HCT116 (cell line): ENCODE results near the gene TUBB1. TPM values are rescaled to one million over a fixed set of nuclear protein-coding genes. Genes with fewer than 3 reads are reported as not detected.

ENCODE experiments used
- ATAC-seq: fragments of 200-7000 bp; cut with Tn5 transposase; 2 replicates; pipeline ENCODE4 v1.9.1; 2020; ENCODE audit warnings: mild to moderate bottlenecking, moderate library complexity
- BruUV-seq: library from RNA; stranded (reverse); fragments of 400-500 nt; replicated peaks from 2 replicates; lab custom pipeline; 2021; lab: Mats Ljungman, UMichigan
- CTCF ChIA-PET: fragments of 300-600 bp; sonication (Branson Sonifier 250); formaldehyde crosslinking; loops from one replicate; lab custom pipeline; 2021; ENCODE audit warnings: antibody characterized with exemption; lab: Charles Lee
- POLR2A ChIA-PET: fragments of 300-600, 350-600 bp; sonication (Branson Sonifier 250); formaldehyde crosslinking; loops from one replicate; lab custom pipeline; 2021; ENCODE audit warnings: antibody characterized with exemption; lab: Charles Lee
- RAD21 ChIA-PET, 2 experiments: fragments of 300-600 bp; sonication (Branson Sonifier 250); formaldehyde crosslinking; loops; one replicate each; lab custom pipeline; 2023; ENCODE audit warnings: low total read pairs in 2 of 2; ENCODE audit not compliant: uncharacterized antibody in 2 of 2, unreplicated experiment in 2 of 2, low non-redundant PET in 1 of 2; lab: Charles Lee
- DNase-seq: peaks from one replicate; pipeline ENCODE4 v3.0.0-alpha.2; 2010; ENCODE audit warnings: low read depth, low spot score
- H2AFZ ChIP-seq: fragments of 200-600 bp; shearing (Covaris generic), sonication (generic); 2 replicates; pipeline ENCODE4 v1.6.1; 2017; ENCODE audit warnings: low read depth, mixed run types, mixed read lengths, antibody characterized with exemption, low read length; ENCODE audit not compliant: poor library complexity, severe bottlenecking
- H3K27ac ChIP-seq: 2 replicates; pipeline ENCODE4 v1.5.1; 2012; ENCODE audit warnings: low read depth, low read length
- H3K27me3 ChIP-seq: fragments of 200-600 bp; sonication (generic); 2 replicates; pipeline ENCODE4 v1.6.1; 2016; ENCODE audit warnings: mixed run types, low read length, mixed read lengths; ENCODE audit not compliant: insufficient read depth
- H3K36me3 ChIP-seq, 2 experiments: fragments of 200-500 bp in 1 of 2; fragments of 200-600 bp in 1 of 2; sonication (Bioruptor generic) in 1 of 2; sonication (generic) in 1 of 2; 2 replicates each; pipeline versions ENCODE4 v1.5.1 to v1.6.1; 2014 to 2016; ENCODE audit warnings: low read length in 2 of 2, inconsistent platforms in 1 of 2, mixed read lengths in 1 of 2, mixed run types in 1 of 2; ENCODE audit not compliant: insufficient read depth in 2 of 2, control insufficient read depth in 1 of 2
- H3K4me1 ChIP-seq, 2 experiments: fragments of 200-600 bp in 1 of 2; sonication (generic) in 1 of 2; 2 replicates each; pipeline versions ENCODE4 v1.5.1 to v1.6.1; 2012 to 2017; ENCODE audit warnings: low read length in 2 of 2, inconsistent platforms in 1 of 2, mild to moderate bottlenecking in 1 of 2, mixed read lengths in 1 of 2, mixed run types in 1 of 2, moderate library complexity in 1 of 2; ENCODE audit not compliant: insufficient read depth in 2 of 2, control insufficient read depth in 1 of 2
- H3K4me2 ChIP-seq: fragments of 200-600 bp; sonication (generic); 2 replicates; pipeline ENCODE4 v1.6.1; 2017; ENCODE audit warnings: mixed run types, low read length, mixed read lengths
- H3K4me3 ChIP-seq, 2 experiments: fragments of 200-600 bp in 1 of 2; sonication (generic) in 1 of 2; replicated peaks in 1 of 2; 2 replicates each; pipeline ENCODE4 v1.5.1; 2011 to 2016; ENCODE audit warnings: low read length in 2 of 2, control low read depth in 1 of 2, low read depth in 1 of 2, mild to moderate bottlenecking in 1 of 2, mixed read lengths in 1 of 2, mixed run types in 1 of 2
- H3K79me2 ChIP-seq: fragments of 200-600 bp; sonication (generic); 2 replicates; pipeline ENCODE4 v1.6.1; 2017; ENCODE audit warnings: mild to moderate bottlenecking, mixed run types, low read length, moderate library complexity, mixed read lengths; ENCODE audit not compliant: insufficient read depth
- H3K9ac ChIP-seq: fragments of 200-600 bp; sonication (generic); 2 replicates; pipeline ENCODE4 v1.6.1; 2016; ENCODE audit warnings: low read length, mixed read lengths
- H3K9me2 ChIP-seq: fragments of 200-600 bp; sonication (generic), shearing (Covaris generic); 2 replicates; pipeline ENCODE4 v1.6.1; 2017; ENCODE audit warnings: mixed run types, mild to moderate bottlenecking, moderate library complexity; ENCODE audit not compliant: insufficient read depth
- H3K9me3 ChIP-seq, 2 experiments: fragments of 200-500 bp in 1 of 2; fragments of 200-600 bp in 1 of 2; sonication (Bioruptor generic) in 1 of 2; sonication (generic) in 1 of 2; 2 replicates each; pipeline ENCODE4 v1.6.1; 2014 to 2017; ENCODE audit warnings: low read length in 2 of 2, mixed read lengths in 2 of 2, inconsistent platforms in 1 of 2, low read depth in 1 of 2, mild to moderate bottlenecking in 1 of 2, mixed run types in 1 of 2, moderate library complexity in 1 of 2; ENCODE audit not compliant: control insufficient read depth in 1 of 2, insufficient read depth in 1 of 2
- H4K20me1 ChIP-seq: fragments of 200-600 bp; sonication (generic), shearing (Covaris generic); 2 replicates; pipeline ENCODE4 v1.6.1; 2017; ENCODE audit warnings: mixed run types, mild to moderate bottlenecking, moderate library complexity; ENCODE audit not compliant: insufficient read depth
- CEBPB ChIP-seq: IDR thresholded peaks from 2 replicates; pipeline ENCODE4 v1.6.1; 2012; ENCODE audit warnings: low read depth
- EGR1 ChIP-seq: IDR thresholded peaks from 2 replicates; pipeline ENCODE4 v1.6.1; 2012; ENCODE audit warnings: low read depth
- ELF1 ChIP-seq: IDR thresholded peaks from 2 replicates; pipeline ENCODE4 v1.6.1; 2012; ENCODE audit warnings: low read depth, borderline replicate concordance
- EZH2 ChIP-seq: fragments of 200-600 bp; sonication (generic); IDR thresholded peaks from 2 replicates; pipeline ENCODE4 v1.6.1; 2017; ENCODE audit warnings: antibody characterized with exemption, mixed run types
- EZH2phosphoT487 ChIP-seq: fragments of 200-600 bp; IDR thresholded peaks from 2 replicates; pipeline ENCODE4 v1.6.1; 2018; ENCODE audit warnings: antibody characterized with exemption, borderline replicate concordance
- SP1 ChIP-seq: IDR thresholded peaks from 2 replicates; pipeline ENCODE4 v1.6.1; 2012; ENCODE audit warnings: low read depth
- intact Hi-C: fragments of 100-400 bp; cut with micrococcal nuclease; formaldehyde crosslinking; loops from 2 replicates; pipeline ENCODE4 v1.10.0; 2022
- total RNA-seq: library from RNA; stranded (reverse); gene quantifications from one replicate; pipeline ENCODE4 v1.2.1, GENCODE V29; 2021; ENCODE audit not compliant: unreplicated experiment
- TF ChIP-seq, protein P1 (sequence below): IDR thresholded peaks from 2 replicates; pipeline ENCODE4 v1.6.1; 2011; ENCODE audit warnings: mild to moderate bottlenecking, low read length, moderate library complexity; ENCODE audit not compliant: insufficient replicate concordance; ENCODE audit errors: extremely low read depth
- TF ChIP-seq, protein P2 (sequence below): IDR thresholded peaks from 2 replicates; pipeline ENCODE4 v1.6.1; 2012; ENCODE audit warnings: low read depth
- TF ChIP-seq, protein P3 (sequence below): IDR thresholded peaks from 2 replicates; pipeline ENCODE4 v1.6.1; 2012

Gene TUBB1
- total RNA-seq, 1 experiment from 2014 or later = not detected

DNA sequence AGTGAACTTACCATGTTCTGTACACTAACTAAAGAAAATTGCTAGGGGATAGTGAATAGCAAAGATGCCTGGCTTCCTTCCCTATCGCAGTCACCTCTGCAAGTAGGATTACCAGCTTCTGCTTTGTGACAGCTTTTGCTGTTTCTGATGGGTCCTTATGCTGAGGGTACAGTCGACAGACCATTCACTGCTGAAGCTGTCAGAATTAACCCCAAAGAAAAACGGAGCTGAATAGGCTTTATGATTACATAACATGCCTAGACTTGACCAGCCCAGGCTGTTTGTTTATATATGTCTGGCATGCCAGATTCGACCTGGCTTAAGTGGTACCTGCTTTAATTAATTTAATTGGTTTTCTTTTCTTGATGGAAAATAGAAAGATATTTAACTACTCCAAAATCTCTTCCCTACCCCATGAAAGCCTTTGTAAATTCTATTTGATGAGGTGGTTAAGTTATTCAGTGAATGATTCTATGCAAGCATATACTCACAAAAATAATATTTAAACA, 45.0 kb downstream of the TUBB1 start:
- Histone ChIP-seq H3K4me2 (peak overlapping the region; percentile 72), H3K9me3 (no peaks in the 10 kb centered on the region), H3K4me1 (peaks cover 8 to 19% of the 10 kb centered on the region in 2 experiments), H2AFZ (peak overlapping the region; percentile 85), H4K20me1 (no peaks in the 10 kb centered on the region), H3K9me2 (no peaks in the 10 kb centered on the region), H3K9ac (no peak overlapping the region), H3K4me3 (peak overlapping the region; percentile 2 to 41; a peak in 3 of 4 replicates), H3K36me3 (no peaks in the 10 kb centered on the region), H3K27ac (no peak overlapping the region), H3K79me2 (no peaks in the 10 kb centered on the region), H3K27me3 (no peaks in the 10 kb centered on the region)
- no TSS peak for BruUV-seq
- intact Hi-C loops = no loop called here
- no peak for DNase-seq
- ChIA-PET POLR2A (interaction anchor here (0.9 kb wide), 1 partner anchor 32 kb away, joined by 5 read pairs; the partner anchor contains the start of gene ATP5F1E), RAD21 (no interaction called here), CTCF (interaction anchor here (1.2 to 1.4 kb wide), 4 partner anchors 9 to 194 kb away, joined by 3 to 4 read pairs (median 4); partner anchors contain the start of gene ATP5F1E)
- no peak for TF ChIP-seq EGR1
- peak; percentile 35 for ATAC-seq

DNA sequence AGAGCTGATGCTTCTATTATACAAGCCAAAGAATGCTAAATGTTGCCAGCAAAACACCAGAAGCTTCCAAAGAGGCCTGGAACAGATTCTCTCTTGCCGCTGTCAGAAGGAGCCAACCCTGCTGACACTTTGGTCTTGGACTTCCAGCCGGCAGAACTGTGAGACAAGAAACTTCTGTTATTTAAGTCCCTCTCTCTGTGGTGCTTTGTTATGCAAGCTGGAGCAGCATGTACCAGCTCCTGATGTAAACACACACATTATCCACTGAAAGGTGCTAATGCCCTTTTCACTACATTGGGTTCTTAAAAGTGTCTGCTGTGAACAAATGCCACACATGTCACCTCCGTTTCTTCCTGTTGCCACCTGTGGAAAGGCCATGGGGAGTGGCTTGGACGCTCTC, 49.3 kb downstream of the TUBB1 start:
- Histone ChIP-seq H3K27me3 (peaks cover 16% of the 10 kb centered on the region), H3K4me1 (peaks cover 7 to 12% of the 10 kb centered on the region in 2 experiments), H3K9me3 (no peaks in the 10 kb centered on the region), H3K27ac (no peak overlapping the region), H4K20me1 (no peaks in the 10 kb centered on the region), H3K4me2 (no peak overlapping the region), H3K36me3 (no peaks in the 10 kb centered on the region), H2AFZ (no peak overlapping the region), H3K9me2 (no peaks in the 10 kb centered on the region), H3K9ac (no peak overlapping the region), H3K79me2 (no peaks in the 10 kb centered on the region), H3K4me3 (no peak overlapping the region)
- POLR2A ChIA-PET = no interaction called here
- BruUV-seq = no TSS peak
- RAD21 ChIA-PET = no interaction called here
- no peak for DNase-seq
- intact Hi-C loops = no loop called here
- CTCF ChIA-PET = no interaction called here
- TF ChIP-seq EZH2 (no peak), CEBPB (no peak), ELF1 (no peak), EZH2phosphoT487 (no peak), EGR1 (no peak), SP1 (no peak)
- TF ChIP-seq, protein P1, sequence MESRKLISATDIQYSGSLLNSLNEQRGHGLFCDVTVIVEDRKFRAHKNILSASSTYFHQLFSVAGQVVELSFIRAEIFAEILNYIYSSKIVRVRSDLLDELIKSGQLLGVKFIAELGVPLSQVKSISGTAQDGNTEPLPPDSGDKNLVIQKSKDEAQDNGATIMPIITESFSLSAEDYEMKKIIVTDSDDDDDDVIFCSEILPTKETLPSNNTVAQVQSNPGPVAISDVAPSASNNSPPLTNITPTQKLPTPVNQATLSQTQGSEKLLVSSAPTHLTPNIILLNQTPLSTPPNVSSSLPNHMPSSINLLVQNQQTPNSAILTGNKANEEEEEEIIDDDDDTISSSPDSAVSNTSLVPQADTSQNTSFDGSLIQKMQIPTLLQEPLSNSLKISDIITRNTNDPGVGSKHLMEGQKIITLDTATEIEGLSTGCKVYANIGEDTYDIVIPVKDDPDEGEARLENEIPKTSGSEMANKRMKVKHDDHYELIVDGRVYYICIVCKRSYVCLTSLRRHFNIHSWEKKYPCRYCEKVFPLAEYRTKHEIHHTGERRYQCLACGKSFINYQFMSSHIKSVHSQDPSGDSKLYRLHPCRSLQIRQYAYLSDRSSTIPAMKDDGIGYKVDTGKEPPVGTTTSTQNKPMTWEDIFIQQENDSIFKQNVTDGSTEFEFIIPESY = no peak
- TF ChIP-seq, protein P2, sequence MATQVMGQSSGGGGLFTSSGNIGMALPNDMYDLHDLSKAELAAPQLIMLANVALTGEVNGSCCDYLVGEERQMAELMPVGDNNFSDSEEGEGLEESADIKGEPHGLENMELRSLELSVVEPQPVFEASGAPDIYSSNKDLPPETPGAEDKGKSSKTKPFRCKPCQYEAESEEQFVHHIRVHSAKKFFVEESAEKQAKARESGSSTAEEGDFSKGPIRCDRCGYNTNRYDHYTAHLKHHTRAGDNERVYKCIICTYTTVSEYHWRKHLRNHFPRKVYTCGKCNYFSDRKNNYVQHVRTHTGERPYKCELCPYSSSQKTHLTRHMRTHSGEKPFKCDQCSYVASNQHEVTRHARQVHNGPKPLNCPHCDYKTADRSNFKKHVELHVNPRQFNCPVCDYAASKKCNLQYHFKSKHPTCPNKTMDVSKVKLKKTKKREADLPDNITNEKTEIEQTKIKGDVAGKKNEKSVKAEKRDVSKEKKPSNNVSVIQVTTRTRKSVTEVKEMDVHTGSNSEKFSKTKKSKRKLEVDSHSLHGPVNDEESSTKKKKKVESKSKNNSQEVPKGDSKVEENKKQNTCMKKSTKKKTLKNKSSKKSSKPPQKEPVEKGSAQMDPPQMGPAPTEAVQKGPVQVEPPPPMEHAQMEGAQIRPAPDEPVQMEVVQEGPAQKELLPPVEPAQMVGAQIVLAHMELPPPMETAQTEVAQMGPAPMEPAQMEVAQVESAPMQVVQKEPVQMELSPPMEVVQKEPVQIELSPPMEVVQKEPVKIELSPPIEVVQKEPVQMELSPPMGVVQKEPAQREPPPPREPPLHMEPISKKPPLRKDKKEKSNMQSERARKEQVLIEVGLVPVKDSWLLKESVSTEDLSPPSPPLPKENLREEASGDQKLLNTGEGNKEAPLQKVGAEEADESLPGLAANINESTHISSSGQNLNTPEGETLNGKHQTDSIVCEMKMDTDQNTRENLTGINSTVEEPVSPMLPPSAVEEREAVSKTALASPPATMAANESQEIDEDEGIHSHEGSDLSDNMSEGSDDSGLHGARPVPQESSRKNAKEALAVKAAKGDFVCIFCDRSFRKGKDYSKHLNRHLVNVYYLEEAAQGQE = no peak
- TF ChIP-seq, protein P3, sequence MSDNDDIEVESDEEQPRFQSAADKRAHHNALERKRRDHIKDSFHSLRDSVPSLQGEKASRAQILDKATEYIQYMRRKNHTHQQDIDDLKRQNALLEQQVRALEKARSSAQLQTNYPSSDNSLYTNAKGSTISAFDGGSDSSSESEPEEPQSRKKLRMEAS = no peak
- ATAC-seq = no peak
